Stomach (tissue), 9 donors: ENCODE results near the gene ARHGAP12. TPM values are rescaled to one million over a fixed set of nuclear protein-coding genes. Genes with fewer than 3 reads are reported as not detected.

Source experiments
- DNase-seq, 2 donors: peaks; one replicate each; pipeline versions ENCODE4 v3.0.0 to v3.0.0-alpha.2; 2013 to 2019
- H3K27ac ChIP-seq, 5 donors: fragments of 200-600 bp in 4 of 5; sonication (generic) in 4 of 5; one replicate each; pipeline ENCODE4 v1.5.1; 2013 to 2019; ENCODE audit warnings: mild to moderate bottlenecking in 1 of 5, moderate library complexity in 1 of 5
- H3K27me3 ChIP-seq, 3 donors: fragments of 200-600 bp; sonication (generic); one replicate each; pipeline ENCODE4 v1.5.1; 2017 to 2019; ENCODE audit warnings: mixed run types in 1 of 3
- H3K36me3 ChIP-seq, 4 donors: fragments of 200-600 bp; sonication (generic); 1 replicate in 3 of 4; 2 replicates in 1 of 4; pipeline ENCODE4 v1.5.1; 2016 to 2019
- H3K4me1 ChIP-seq, 4 donors: fragments of 200-600 bp; sonication (generic); one replicate each; pipeline ENCODE4 v1.5.1; 2016 to 2019
- H3K4me3 ChIP-seq, 4 donors: fragments of 200-600 bp; sonication (generic) in 3 of 4; one replicate each; pipeline ENCODE4 v1.5.1; 2016 to 2019; ENCODE audit warnings: mild to moderate bottlenecking in 1 of 4
- H3K9me3 ChIP-seq, 4 donors: fragments of 200-600 bp; sonication (generic); one replicate each; pipeline ENCODE4 v1.5.1; 2016 to 2019
- CTCF ChIP-seq, 7 experiments: fragments of 450-650 bp in 4 of 7; fragments of 200-600 bp in 3 of 7; sonication (generic) in 3 of 7; IDR thresholded peaks; one replicate each; pipeline ENCODE4 v1.5.1; 2016 to 2019; ENCODE audit warnings: antibody characterized with exemption in 7 of 7, control low read depth in 2 of 7, mild to moderate bottlenecking in 1 of 7
- EP300 ChIP-seq: sonication (generic); formaldehyde crosslinking; IDR thresholded peaks from one replicate; pipeline ENCODE4 v1.6.1; 2017; ENCODE audit warnings: antibody characterized with exemption
- POLR2A ChIP-seq, 4 donors: fragments of 450-650 bp; IDR thresholded peaks; one replicate each; pipeline ENCODE4 v1.6.1; 2016; ENCODE audit warnings: antibody characterized with exemption in 4 of 4, control low read depth in 2 of 4, mild to moderate bottlenecking in 1 of 4, moderate library complexity in 1 of 4
- POLR2AphosphoS5 ChIP-seq, 3 donors: sonication (generic); formaldehyde crosslinking; IDR thresholded peaks; one replicate each; pipeline ENCODE4 v1.6.1; 2016; ENCODE audit warnings: antibody characterized with exemption in 3 of 3
- WGBS, 5 donors: extraction: QIAGEN DNeasy Blood & Tissue Kit in 3 of 5; methylation state at CpG; one replicate each; pipeline versions ENCODE4 v1.1.5 to v1.1.7; 2013 to 2018; 5-methylcytosine and 5-hydroxymethylcytosine counted together
- intact Hi-C: fragments of 100-400 bp; cut with DNase I; formaldehyde crosslinking; loops from one replicate; pipeline ENCODE4 v1.15.1; 2023; ENCODE audit warnings: low total_unique reads
- polyA plus RNA-seq, 3 donors: library from polyadenylated mRNA; stranded (reverse); fragments of 200-250 nt; gene quantifications; one replicate each; pipeline ENCODE4 v1.2.3, GENCODE V29; 2013
- total RNA-seq, 5 donors: library from RNA; depleted of rRNA; stranded (reverse); fragments of >200 nt; gene quantifications; one replicate each; pipeline versions ENCODE4 v1.1.0 to v1.2.3, GENCODE V29; 2014 to 2016
- donor health status: healthy with polysubstance abuse.
- donor health status: Bipolar disorder and iron deficiency.
- donor health status: healthy.

The ARHGAP12 gene
- total and polyA plus RNA-seq, 8 donors, result 9.8 to 343 (median 27.9) TPM

GRCh38 chr10:31830887-31831286 lies 97.7 kb downstream of the ARHGAP12 start:
- Histone ChIP-seq H3K27ac (no peak overlapping the region), H3K36me3 (peaks cover 0 to 8% (median 2%) of the 10 kb centered on the region in 4 donors), H3K4me3 (no peak overlapping the region), H3K9me3 (no peaks in the 10 kb centered on the region), H3K4me1 (no peaks in the 10 kb centered on the region), H3K27me3 (no peaks in the 10 kb centered on the region)
- TF ChIP-seq EP300 (no peak), POLR2AphosphoS5 (IDR thresholded peaks at IDR 0.05) (no peak)
- intact Hi-C loops, result no loop called here
- DNase-seq, result no peak
- WGBS, 5 donors, result 80 to 87% (median 85%) methylated on average over 5 of the region's 5 CpGs

GRCh38 chr10:31829776-31830175 lies 98.9 kb downstream of the ARHGAP12 start:
- no peak for DNase-seq
- intact Hi-C loops, result no loop called here
- Histone ChIP-seq H3K36me3 (peaks cover 0 to 18% (median 9%) of the 10 kb centered on the region in 4 donors), H3K4me1 (no peaks in the 10 kb centered on the region), H3K27me3 (no peaks in the 10 kb centered on the region), H3K27ac (no peak overlapping the region), H3K4me3 (no peak overlapping the region), H3K9me3 (no peaks in the 10 kb centered on the region)
- 97 to 100% (median 98%) methylated on average over 1 of the region's 1 CpG for WGBS, 5 donors
- TF ChIP-seq CTCF (IDR thresholded peaks at IDR 0.05), result no peak
- TF ChIP-seq POLR2AphosphoS5 (IDR thresholded peaks at IDR 0.05), result no peak
- no peak for TF ChIP-seq POLR2A (IDR thresholded peaks at IDR 0.05)
- TF ChIP-seq EP300, result no peak

- intact Hi-C loops, result no loop called here
- Histone ChIP-seq H3K4me3 (no peak overlapping the region), H3K36me3 (peaks cover 0 to 32% (median 8%) of the 10 kb centered on the region in 4 donors), H3K27ac (no peak overlapping the region), H3K27me3 (no peaks in the 10 kb centered on the region), H3K9me3 (no peaks in the 10 kb centered on the region), H3K4me1 (peaks cover 0 to 24% (median 6%) of the 10 kb centered on the region in 4 donors)
- WGBS, 5 donors, result 91 to 93% (median 93%) methylated on average over 4 of the region's 4 CpGs
- TF ChIP-seq POLR2AphosphoS5 (IDR thresholded peaks at IDR 0.05), result no peak
- TF ChIP-seq POLR2A (IDR thresholded peaks at IDR 0.05), result no peak
- no peak for TF ChIP-seq CTCF (IDR thresholded peaks at IDR 0.05)
- no peak for TF ChIP-seq EP300
- DNase-seq, result no peak
Observed at GRCh38 chr10:31823358-31823757, 105.3 kb downstream of the ARHGAP12 start.

- no peak for DNase-seq
- Histone ChIP-seq H3K27me3 (no peaks in the 10 kb centered on the region), H3K4me3 (no peak overlapping the region), H3K4me1 (peaks cover 0 to 24% (median 6%) of the 10 kb centered on the region in 4 donors), H3K9me3 (no peaks in the 10 kb centered on the region), H3K36me3 (peaks cover 0 to 32% (median 8%) of the 10 kb centered on the region in 4 donors), H3K27ac (no peak overlapping the region)
- WGBS, 5 donors, result 75 to 91% (median 84%) methylated on average over 8 of the region's 8 CpGs
- no peak for TF ChIP-seq CTCF (IDR thresholded peaks at IDR 0.05)
- no peak for TF ChIP-seq EP300
- TF ChIP-seq POLR2AphosphoS5 (IDR thresholded peaks at IDR 0.05), result no peak
- TF ChIP-seq POLR2A (IDR thresholded peaks at IDR 0.05), result no peak
- intact Hi-C loops, result no loop called here
Observed at GRCh38 chr10:31822616-31823318, 105.9 kb downstream of the ARHGAP12 start.

GRCh38 chr10:31822150-31822549 lies 106.5 kb downstream of the ARHGAP12 start:
- Histone ChIP-seq H3K9me3 (no peaks in the 10 kb centered on the region), H3K4me1 (peaks cover 0 to 24% (median 6%) of the 10 kb centered on the region in 4 donors), H3K27ac (no peak overlapping the region), H3K4me3 (no peak overlapping the region), H3K27me3 (no peaks in the 10 kb centered on the region), H3K36me3 (peaks cover 0 to 37% (median 8%) of the 10 kb centered on the region in 4 donors)
- 82 to 88% (median 86%) methylated on average over 4 of the region's 4 CpGs for WGBS, 5 donors
- DNase-seq, result peak in 1 of 2 donors; percentile 19
- intact Hi-C loops, result no loop called here
- no peak for TF ChIP-seq POLR2AphosphoS5 (IDR thresholded peaks at IDR 0.05)
- TF ChIP-seq EP300, result no peak
- no peak for TF ChIP-seq POLR2A (IDR thresholded peaks at IDR 0.05)
- no peak for TF ChIP-seq CTCF (IDR thresholded peaks at IDR 0.05)
